Activated CD4-positive, alpha-beta T cell treated with anti-CD3 and anti-CD28 coated beads, Interleukin-2, amount 10 ng/mL, durations not matched to agents 7 days and 5 days (primary cell): ENCODE data around the gene CCDC195. TPM values are rescaled to one million over a fixed set of nuclear protein-coding genes. Genes with fewer than 3 reads are reported as not detected.

Experiments
- CTCF ChIA-PET: fragments of 350-600 bp; sonication (Branson Sonifier 250); formaldehyde crosslinking; loops from one replicate; lab custom pipeline; 2021; ENCODE audit warnings: antibody characterized with exemption; lab: Charles Lee
- POLR2A ChIA-PET: fragments of 350-600 bp; sonication (Branson Sonifier 250); formaldehyde crosslinking; loops from one replicate; lab custom pipeline; 2021; ENCODE audit warnings: antibody characterized with exemption; lab: Charles Lee
- DNase-seq: peaks from one replicate; pipeline ENCODE4 v3.0.0-alpha.2; 2020
- H3K27ac Mint-ChIP-seq: one replicate; pipeline ENCODE4 v1.8.0; 2021; ENCODE audit warnings: mild to moderate bottlenecking, moderate library complexity, mixed read lengths
- H3K27me3 Mint-ChIP-seq: one replicate; pipeline ENCODE4 v1.8.0; 2021; ENCODE audit warnings: mixed read lengths
- H3K36me3 Mint-ChIP-seq: one replicate; pipeline ENCODE4 v1.8.0; 2021; ENCODE audit warnings: low read depth, mixed read lengths
- H3K4me1 Mint-ChIP-seq: one replicate; pipeline ENCODE4 v1.8.0; 2021; ENCODE audit warnings: mixed read lengths
- H3K4me3 Mint-ChIP-seq: one replicate; pipeline ENCODE4 v1.8.0; 2021; ENCODE audit warnings: mild to moderate bottlenecking, moderate library complexity, mixed read lengths
- H3K9me3 Mint-ChIP-seq: one replicate; pipeline ENCODE4 v1.8.0; 2021; ENCODE audit warnings: mixed read lengths
- total RNA-seq, 2 experiments: library from RNA; stranded (reverse); gene quantifications; one replicate each; pipeline ENCODE4 v1.2.3, GENCODE V29; 2021

Gene CCDC195, protein sequence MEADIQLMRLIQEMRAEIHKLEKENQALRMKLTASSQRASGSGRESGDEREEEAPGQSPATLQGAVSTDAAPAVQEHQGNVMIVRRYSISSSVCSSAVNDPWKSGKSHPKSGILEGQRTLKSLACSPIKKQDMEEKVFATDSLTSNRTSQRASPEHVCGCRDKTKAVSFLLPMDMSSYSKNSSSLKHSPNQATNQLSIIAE
- not detected for total RNA-seq

DNA sequence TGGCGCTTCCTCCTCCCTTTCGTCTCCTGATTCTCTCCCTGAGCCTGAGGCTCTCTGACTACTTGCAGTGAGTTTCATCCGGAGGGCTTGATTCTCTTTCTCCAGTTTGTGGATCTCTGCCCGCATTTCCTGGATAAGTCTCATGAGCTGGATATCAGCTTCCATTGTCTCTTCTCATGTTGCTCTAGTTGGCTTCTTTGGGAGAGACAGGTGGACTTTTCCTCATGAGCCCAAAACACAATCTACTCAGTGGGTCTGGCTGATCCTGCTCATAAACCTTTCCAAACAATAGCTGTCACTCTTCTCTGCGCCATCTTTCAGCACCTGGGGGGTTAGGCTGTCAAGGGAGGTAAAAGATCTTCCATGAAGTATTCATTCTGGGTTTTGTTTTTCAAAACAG is at the start of gene CCDC195:
CCDC195 (minus strand) TSS at position 165 of the 400 bp plus-strand sequence; CDS start at position 165, 0 bp downstream.
- POLR2A ChIA-PET: no interaction called here
- CTCF ChIA-PET: no interaction called here

DNA sequence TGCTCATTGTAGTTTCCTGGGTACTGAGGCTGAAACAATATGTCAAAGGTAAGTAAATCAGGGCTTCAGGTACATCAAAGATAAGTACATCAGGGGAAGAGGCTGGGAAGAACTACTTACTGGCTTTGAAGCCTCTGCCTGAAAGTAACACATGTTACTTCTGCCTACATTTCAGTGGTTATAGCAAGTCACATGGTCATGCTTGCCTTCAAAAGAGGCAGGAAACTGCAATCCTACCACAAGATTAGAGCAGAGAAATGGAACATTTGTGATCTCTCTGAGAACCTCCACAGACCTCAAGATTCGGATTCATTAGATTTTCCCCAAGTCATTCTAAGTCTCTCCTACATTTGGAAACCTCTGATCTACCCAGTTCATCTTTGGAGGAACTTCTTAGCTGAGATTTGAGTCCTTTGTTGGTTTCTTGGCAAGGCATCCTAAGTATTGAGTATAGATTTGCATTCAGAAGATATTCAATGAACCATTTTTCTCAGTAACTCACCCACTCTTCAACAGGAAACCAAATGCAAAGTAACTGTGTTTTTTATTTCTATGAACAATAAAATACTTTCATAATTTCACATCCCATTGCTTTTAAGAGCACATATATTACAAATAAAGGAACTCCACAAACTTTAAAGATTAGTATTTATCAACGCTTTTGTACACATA is 48.5 kb upstream of the CCDC195 start:
- DNase-seq: peak; percentile 34
- POLR2A ChIA-PET: interaction anchor here (0.6 kb wide), 1 partner anchor 212 kb away, joined by 3 read pairs; no protein-coding TSS in a partner anchor
- no peak overlapping the region for H3K4me3 Mint-ChIP-seq
- peaks cover 17% of the 10 kb centered on the region for H3K9me3 Mint-ChIP-seq
- CTCF ChIA-PET: interaction anchor here (1.3 kb wide), 1 partner anchor 11 kb away, joined by 3 read pairs; no protein-coding TSS in a partner anchor
- peaks cover 93% of the 10 kb centered on the region for H3K36me3 Mint-ChIP-seq
- peak overlapping the region; percentile 70 for H3K27ac Mint-ChIP-seq
- H3K27me3 Mint-ChIP-seq: no peaks in the 10 kb centered on the region
- H3K4me1 Mint-ChIP-seq: peaks cover 21% of the 10 kb centered on the region

More for the DNA sequence above, at the start of gene CCDC195:
- Mint-ChIP-seq H3K27me3 (peaks cover 6% of the 10 kb centered on the region), H3K27ac (no peak within 1 kb of the TSS), H3K4me1 (no peaks in the 10 kb centered on the region), H3K9me3 (peaks cover 2% of the 10 kb centered on the region), H3K4me3 (no peak within 1 kb of the TSS), H3K36me3 (no peaks in the 10 kb centered on the region)
- DNase-seq: no peak

GRCh38 chr2:224757934-224758548 is 41.9 kb upstream of the CCDC195 start:
- Mint-ChIP-seq H3K36me3 (peaks cover 61% of the 10 kb centered on the region), H3K4me3 (no peak overlapping the region), H3K27me3 (no peaks in the 10 kb centered on the region), H3K9me3 (peaks cover 39% of the 10 kb centered on the region), H3K27ac (no peak overlapping the region), H3K4me1 (no peaks in the 10 kb centered on the region)
- no peak for DNase-seq
- POLR2A ChIA-PET: no interaction called here
- CTCF ChIA-PET: no interaction called here

GRCh38 chr2:224753743-224754540 is 37.8 kb upstream of the CCDC195 start:
- H3K27me3 Mint-ChIP-seq: no peaks in the 10 kb centered on the region
- POLR2A ChIA-PET: no interaction called here
- no peak overlapping the region for H3K27ac Mint-ChIP-seq
- DNase-seq: no peak
- CTCF ChIA-PET: interaction anchor here (1.2 to 1.3 kb wide), 2 partner anchors 10 to 12 kb away, joined by 3 read pairs; no protein-coding TSS in a partner anchor
- H3K4me3 Mint-ChIP-seq: no peak overlapping the region
- H3K4me1 Mint-ChIP-seq: no peaks in the 10 kb centered on the region
- peaks cover 23% of the 10 kb centered on the region for H3K36me3 Mint-ChIP-seq
- peaks cover 24% of the 10 kb centered on the region for H3K9me3 Mint-ChIP-seq

DNA sequence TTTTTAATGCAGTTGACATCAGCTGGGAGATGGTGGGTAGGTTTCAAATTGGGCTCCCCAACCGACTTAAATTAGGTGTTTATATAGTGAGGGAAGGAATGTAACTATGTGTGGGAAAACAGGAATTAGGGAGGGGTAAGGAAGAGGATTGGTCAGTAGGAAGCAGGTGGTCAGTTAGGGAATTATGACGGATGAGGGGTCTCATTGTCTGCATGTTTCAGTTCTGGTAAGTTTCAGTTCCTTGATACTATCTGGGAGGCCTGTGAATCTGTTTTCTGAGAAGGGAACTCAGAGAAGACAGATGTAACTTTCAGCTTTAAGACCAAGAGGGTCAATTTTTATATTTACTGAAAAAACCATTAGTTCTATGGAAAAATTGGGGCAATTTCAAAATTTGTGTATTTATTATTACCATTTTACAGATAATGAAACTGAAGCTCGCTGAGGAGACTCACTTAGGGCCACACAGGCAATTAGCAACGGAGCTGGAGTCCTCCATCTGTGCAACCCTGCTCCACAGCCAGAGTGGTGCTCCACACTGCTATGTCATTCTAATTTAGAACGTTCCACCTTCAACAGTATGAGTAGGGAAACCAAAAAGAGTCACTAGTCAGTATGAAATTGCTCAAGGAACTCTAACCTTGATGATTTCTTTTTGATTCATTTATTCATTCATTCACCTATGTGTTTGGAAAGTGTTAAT is 36.0 kb upstream of the CCDC195 start:
- H3K4me1 Mint-ChIP-seq: no peaks in the 10 kb centered on the region
- no peak for DNase-seq
- no peak overlapping the region for H3K27ac Mint-ChIP-seq
- H3K9me3 Mint-ChIP-seq: peaks cover 7% of the 10 kb centered on the region
- CTCF ChIA-PET: no interaction called here
- no peak overlapping the region for H3K4me3 Mint-ChIP-seq
- POLR2A ChIA-PET: no interaction called here
- H3K27me3 Mint-ChIP-seq: peaks cover 3% of the 10 kb centered on the region
- peaks cover 5% of the 10 kb centered on the region for H3K36me3 Mint-ChIP-seq

DNA sequence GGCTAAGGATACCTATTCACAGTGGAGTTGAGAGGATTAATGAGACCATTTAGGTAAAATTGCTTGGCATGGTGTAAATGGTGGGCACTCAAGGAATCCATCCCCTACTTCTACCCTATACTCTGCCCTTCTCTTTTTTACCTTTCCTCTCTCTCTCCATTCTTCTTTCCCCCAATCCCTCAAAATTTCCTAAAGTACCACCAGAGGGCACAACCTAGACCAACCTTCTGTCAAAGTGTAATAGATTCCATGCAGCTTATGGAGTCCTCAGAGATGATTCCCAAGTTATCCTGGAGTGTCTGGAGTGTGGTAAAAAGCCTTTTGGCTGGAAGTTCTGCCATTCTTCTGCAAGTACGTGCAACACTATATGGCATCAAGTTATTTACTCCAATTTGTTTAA is 33.0 kb upstream of the CCDC195 start:
- H3K27ac Mint-ChIP-seq: no peak overlapping the region
- no peaks in the 10 kb centered on the region for H3K9me3 Mint-ChIP-seq
- ChIA-PET POLR2A (no interaction called here), CTCF (no interaction called here)
- no peaks in the 10 kb centered on the region for H3K36me3 Mint-ChIP-seq
- peaks cover 3% of the 10 kb centered on the region for H3K27me3 Mint-ChIP-seq
- H3K4me3 Mint-ChIP-seq: no peak overlapping the region
- no peak for DNase-seq
- H3K4me1 Mint-ChIP-seq: no peaks in the 10 kb centered on the region

- Mint-ChIP-seq H3K4me1 (no peaks in the 10 kb centered on the region), H3K36me3 (no peaks in the 10 kb centered on the region), H3K9me3 (peaks cover 3% of the 10 kb centered on the region), H3K27ac (no peak overlapping the region), H3K4me3 (no peak overlapping the region), H3K27me3 (peaks cover 3% of the 10 kb centered on the region)
- POLR2A ChIA-PET: no interaction called here
- CTCF ChIA-PET: no interaction called here
- DNase-seq: no peak
Observed at GRCh38 chr2:224747765-224748164, 31.6 kb upstream of the CCDC195 start.

DNA sequence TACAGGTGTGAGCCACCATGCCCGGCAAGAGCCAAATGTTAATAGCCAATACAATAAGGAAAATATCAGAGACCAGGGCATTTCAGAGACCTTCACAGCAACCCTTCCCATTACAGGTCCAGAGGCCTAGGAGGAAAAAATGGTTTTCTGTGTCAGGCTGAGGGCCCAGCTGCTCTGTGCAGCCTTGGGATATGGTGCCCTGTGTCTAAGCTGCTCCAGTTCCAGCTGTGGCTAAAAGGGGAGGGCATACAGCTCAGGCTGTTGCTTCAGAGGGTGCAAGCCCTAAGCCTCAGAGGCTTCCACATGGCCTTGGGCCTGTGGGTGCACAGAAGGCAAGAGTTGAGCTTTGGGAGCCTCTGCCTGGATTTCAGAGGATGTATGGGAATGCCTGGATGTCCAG is 20.1 kb upstream of the CCDC195 start:
- Mint-ChIP-seq H3K27me3 (no peaks in the 10 kb centered on the region), H3K4me3 (no peak overlapping the region), H3K4me1 (no peaks in the 10 kb centered on the region), H3K27ac (no peak overlapping the region), H3K36me3 (no peaks in the 10 kb centered on the region), H3K9me3 (peaks cover 14% of the 10 kb centered on the region)
- no peak for DNase-seq
- CTCF ChIA-PET: interaction anchor here (0.6 kb wide), 1 partner anchor 388 kb away, joined by 3 read pairs; no protein-coding TSS in a partner anchor
- POLR2A ChIA-PET: no interaction called here

- Mint-ChIP-seq H3K36me3 (no peaks in the 10 kb centered on the region), H3K4me1 (no peaks in the 10 kb centered on the region), H3K4me3 (no peak overlapping the region), H3K27me3 (peaks cover 3% of the 10 kb centered on the region), H3K9me3 (peaks cover 14% of the 10 kb centered on the region), H3K27ac (no peak overlapping the region)
- DNase-seq: no peak
- POLR2A ChIA-PET: no interaction called here
- CTCF ChIA-PET: no interaction called here
Observed at GRCh38 chr2:224734949-224735348, 18.8 kb upstream of the CCDC195 start.

DNA sequence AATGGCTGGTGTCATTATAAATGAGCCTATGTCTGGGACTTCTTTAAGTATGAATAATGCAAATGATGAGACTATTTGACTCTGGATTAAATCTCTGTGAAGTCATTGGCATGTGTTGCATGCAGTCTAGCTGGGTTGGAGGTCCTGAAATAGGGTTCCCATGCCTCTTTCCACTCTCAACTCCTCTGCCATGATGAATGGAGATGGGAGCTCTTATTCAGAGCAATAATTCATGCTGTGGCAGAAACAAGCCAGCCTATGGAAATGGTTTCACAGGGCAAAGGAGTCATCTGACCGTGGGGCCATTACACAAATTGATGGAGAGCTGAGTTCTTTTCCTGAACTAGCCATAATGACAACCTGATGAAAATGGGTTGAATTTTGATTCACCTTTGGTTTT is 15.5 kb upstream of the CCDC195 start:
- Mint-ChIP-seq H3K4me1 (no peaks in the 10 kb centered on the region), H3K36me3 (no peaks in the 10 kb centered on the region), H3K27me3 (peaks cover 7% of the 10 kb centered on the region), H3K27ac (no peak overlapping the region), H3K9me3 (peaks cover 19% of the 10 kb centered on the region), H3K4me3 (no peak overlapping the region)
- no peak for DNase-seq
- CTCF ChIA-PET: no interaction called here
- POLR2A ChIA-PET: no interaction called here

GRCh38 chr2:224729435-224729834 is 13.3 kb upstream of the CCDC195 start:
- H3K4me3 Mint-ChIP-seq: no peak overlapping the region
- H3K9me3 Mint-ChIP-seq: peaks cover 13% of the 10 kb centered on the region
- no peak overlapping the region for H3K27ac Mint-ChIP-seq
- no peaks in the 10 kb centered on the region for H3K36me3 Mint-ChIP-seq
- no peak for DNase-seq
- H3K4me1 Mint-ChIP-seq: no peaks in the 10 kb centered on the region
- CTCF ChIA-PET: interaction anchor here (0.7 kb wide), 1 partner anchor 20 kb away, joined by 3 read pairs; no protein-coding TSS in a partner anchor
- peaks cover 9% of the 10 kb centered on the region for H3K27me3 Mint-ChIP-seq
- POLR2A ChIA-PET: no interaction called here

GRCh38 chr2:224724331-224724730 is 8.2 kb upstream of the CCDC195 start:
- peaks cover 7% of the 10 kb centered on the region for H3K27me3 Mint-ChIP-seq
- CTCF ChIA-PET: no interaction called here
- H3K9me3 Mint-ChIP-seq: peaks cover 13% of the 10 kb centered on the region
- H3K27ac Mint-ChIP-seq: no peak overlapping the region
- no peaks in the 10 kb centered on the region for H3K36me3 Mint-ChIP-seq
- DNase-seq: no peak
- no peaks in the 10 kb centered on the region for H3K4me1 Mint-ChIP-seq
- POLR2A ChIA-PET: no interaction called here
- no peak overlapping the region for H3K4me3 Mint-ChIP-seq
